Smooth muscle cell of the brain vasculature (primary cell): ENCODE data around the gene POLR2E.

ENCODE experiments used
- DNase-seq: peaks from one replicate; pipeline ENCODE4 v3.0.0-alpha.2; 2012; ENCODE audit warnings: low read depth, low spot score

Gene POLR2E

DNA sequence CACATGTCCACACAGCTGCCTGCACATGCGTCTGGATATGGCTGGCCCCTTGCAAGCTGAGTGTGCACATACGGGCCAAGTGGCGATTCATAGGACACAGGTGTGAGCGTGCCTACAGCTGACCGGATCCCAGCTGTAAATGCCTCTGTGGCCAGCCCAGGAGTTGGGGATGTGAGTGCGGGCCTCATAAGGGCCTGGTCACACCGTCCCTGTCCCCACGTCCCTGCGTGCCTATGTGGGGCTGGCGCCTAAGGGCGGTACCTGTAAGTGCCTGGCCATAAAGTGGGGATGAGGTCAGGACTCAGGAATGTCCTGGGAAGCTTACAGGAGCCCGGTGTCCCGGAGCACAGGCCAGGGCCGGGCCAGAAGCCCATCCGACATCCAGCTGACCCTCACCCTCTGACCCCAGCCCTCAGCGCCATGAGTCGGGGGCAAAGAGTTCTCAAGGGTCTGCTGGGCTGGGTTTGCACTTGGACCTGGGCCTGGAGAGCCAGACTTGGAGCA, 29.5 kb downstream of the POLR2E start:
- DNase-seq, result no peak

DNA sequence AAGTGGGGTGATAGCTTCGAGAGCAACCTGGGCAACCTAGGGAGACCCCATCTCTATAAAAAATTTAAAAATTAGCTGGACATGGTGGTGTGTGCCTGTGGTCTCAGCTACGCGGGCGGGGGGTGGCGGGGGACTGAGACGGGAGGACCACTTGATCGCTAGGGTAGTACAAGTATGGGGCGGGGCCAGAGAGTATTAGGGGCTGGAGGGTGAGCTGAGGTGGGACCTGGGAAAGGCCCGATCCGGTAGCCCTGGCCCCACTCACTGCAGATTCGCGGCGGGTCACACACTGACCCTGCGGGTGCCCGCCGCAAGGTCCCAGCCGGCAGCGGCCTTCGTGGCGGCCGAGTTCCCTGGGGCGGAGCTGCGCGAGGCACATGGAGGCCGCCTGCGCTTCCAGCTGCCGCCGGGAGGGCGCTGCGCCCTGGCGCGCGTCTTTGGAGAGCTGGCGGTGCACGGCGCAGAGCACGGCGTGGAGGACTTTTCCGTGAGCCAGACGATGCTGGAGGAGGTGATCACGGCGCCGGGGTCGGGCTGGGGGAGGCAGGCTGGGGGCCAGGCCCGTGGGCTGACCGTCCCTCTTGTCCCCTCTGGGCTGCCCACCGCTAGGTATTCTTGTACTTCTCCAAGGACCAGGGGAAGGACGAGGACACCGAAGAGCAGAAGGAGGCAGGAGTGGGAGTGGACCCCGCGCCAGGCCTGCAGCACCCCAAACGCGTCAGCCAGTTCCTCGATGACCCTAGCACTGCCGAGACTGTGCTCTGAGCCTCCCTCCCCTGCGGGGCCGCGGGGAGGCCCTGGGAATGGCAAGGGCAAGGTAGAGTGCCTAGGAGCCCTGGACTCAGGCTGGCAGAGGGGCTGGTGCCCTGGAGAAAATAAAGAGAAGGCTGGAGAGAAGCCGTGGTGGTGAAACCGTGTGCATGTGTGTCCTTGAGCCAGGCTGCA, 30.2 kb downstream of the POLR2E start:
- no peak for DNase-seq

DNA sequence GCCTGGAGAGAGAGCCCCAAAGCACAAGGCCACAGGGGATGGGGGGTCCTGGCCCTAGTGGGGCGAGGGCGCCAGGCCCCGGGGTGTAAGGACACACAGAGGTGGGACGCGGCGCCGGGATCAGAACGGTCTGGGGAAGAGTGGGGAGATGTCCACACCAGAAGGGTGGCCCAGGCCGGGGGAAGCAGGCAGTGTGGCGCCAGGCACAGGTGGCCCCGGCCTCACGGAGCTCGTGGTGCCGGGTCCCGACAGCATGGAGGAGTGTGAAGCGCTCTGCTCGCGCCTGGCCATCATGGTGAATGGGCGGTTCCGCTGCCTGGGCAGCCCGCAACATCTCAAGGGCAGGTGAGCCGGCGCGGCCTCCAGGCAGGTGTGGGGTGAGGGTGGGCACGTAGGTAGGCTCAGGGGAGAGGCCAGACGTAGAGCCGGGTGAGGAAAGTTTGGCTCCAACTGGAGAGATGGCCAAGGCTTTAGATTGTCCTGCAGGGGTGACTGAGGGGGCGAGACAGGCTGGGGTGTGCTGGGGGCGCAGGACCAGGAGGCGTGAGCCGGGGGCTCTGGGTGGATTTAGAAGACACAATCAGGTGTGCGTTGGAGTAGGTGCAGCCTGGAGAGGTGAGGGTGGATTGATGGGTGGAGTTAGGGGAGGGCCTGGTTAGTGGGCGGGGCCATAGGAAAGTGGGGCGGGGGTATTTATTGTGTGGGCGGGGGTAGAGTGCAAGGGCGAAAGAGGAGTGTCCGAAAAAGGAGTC, 31.1 kb downstream of the POLR2E start:
- no peak for DNase-seq

DNA sequence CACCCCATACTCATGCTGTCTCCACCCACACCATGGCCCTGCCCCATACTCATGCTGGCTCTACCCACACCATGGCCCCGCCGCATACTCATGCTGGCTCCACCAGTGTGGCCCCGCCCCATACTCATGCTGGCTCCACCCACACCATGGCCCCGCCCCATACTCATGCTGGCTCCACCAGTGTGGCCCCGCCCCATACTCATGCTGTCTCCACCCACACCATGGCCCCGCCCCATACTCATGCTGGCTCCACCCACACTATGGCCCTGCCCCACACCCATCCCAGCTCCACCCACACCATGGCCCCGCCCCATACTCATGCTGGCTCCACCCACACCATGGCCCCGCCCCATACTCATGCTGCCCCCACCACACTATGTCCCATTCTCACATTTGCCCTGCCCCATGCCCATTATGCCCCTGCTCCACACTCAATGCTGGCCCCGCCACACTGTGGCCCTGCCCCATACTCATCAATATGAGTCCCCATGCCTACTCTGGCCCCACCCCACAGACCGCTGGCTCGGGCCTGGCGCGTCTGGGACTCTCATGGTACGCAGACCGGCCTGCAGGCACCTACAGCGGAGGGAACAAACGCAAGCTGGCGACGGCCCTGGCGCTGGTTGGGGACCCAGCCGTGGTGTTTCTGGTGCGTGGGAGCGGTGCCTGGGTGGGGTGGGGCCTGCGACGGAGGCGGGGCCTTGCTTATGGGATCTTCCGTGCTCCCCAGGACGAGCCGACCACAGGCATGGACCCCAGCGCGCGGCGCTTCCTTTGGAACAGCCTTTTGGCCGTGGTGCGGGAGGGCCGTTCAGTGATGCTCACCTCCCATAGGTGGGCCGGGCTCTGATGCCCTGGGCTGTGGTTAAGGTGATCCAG, 31.9 kb downstream of the POLR2E start:
- no peak for DNase-seq

DNA sequence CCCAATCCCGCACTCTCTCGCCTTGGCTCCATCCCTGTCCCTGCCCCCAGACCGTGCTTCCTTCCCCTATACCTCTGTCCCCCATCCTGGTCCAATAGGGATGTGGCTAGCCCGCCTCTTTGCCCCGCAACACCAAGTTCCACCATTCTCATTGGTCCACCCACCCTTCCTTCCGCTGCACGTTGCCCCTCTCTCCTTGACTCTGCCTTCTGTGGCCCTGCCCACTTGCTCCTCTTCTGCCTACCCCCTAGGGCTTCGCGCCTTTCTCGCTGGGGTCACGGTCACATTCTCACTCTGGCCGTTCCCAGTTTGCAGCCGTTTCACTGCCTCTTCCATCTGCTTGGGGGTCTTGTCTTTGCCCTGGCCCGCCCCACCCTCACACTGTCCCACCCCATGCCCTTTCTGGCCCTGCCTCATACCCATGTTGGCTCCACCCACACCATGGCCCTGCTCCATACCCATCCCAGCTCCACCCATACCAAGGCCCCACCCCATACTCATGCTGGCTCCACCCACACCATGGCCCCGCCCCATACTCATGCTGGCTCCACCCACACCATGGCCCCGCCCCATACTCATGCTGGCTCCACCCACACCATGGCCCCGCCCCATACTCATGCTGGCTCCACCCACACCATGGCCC, 32.7 kb downstream of the POLR2E start:
- DNase-seq, result no peak

DNA sequence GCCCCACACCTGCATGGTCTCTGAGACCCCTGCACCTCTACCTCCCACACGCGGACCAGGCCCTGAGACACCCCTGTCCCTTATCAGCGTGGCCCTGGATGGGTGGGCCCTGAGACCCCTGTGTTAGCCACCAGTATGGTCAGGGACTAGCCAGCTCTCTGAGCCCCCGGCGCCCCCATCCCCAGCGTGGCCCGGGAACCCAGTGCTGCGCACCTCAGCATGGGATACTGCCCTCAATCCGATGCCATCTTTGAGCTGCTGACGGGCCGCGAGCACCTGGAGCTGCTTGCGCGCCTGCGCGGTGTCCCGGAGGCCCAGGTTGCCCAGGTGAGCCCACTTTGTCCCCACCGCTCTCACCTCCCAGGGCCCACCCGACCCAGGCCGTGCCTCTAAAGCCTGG, 33.2 kb downstream of the POLR2E start:
- DNase-seq, result no peak

DNA sequence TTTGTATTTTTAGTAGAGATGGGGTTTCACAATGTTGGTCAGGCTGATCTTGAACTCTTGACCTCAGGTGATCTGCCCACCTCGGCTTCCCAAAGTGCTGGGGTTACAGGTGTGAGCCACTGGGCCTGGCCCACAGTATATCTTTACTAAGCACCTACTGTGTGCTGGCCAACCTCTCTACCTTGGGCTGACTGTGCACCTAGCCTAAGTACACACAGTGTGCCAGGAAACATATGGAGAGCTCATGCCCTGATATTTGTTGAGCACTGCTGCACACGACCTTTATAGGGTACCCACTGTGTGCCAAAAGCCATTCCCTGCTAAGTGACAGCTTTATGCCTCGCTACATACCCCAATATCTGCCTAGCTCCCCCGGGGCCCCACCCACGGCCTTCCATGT, 34.5 kb downstream of the POLR2E start:
- no peak for DNase-seq

DNA sequence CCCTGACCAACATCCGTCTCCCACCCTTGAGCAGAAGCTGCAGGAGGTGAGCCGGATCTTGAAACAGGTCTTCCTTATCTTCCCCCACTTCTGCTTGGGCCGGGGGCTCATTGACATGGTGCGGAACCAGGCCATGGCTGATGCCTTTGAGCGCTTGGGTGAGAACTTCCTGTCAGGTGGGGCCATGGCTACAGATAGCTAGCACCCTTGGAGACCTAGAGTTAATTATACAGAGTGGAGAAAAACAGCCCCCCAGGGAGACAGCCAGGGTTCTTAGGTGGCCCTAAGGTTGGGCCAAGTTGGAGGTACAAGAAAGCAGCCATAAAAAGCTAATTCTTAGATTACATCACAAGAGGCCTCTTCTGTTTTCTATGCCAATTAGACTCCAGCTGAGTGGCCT, 37.1 kb downstream of the POLR2E start:
- no peak for DNase-seq

DNA sequence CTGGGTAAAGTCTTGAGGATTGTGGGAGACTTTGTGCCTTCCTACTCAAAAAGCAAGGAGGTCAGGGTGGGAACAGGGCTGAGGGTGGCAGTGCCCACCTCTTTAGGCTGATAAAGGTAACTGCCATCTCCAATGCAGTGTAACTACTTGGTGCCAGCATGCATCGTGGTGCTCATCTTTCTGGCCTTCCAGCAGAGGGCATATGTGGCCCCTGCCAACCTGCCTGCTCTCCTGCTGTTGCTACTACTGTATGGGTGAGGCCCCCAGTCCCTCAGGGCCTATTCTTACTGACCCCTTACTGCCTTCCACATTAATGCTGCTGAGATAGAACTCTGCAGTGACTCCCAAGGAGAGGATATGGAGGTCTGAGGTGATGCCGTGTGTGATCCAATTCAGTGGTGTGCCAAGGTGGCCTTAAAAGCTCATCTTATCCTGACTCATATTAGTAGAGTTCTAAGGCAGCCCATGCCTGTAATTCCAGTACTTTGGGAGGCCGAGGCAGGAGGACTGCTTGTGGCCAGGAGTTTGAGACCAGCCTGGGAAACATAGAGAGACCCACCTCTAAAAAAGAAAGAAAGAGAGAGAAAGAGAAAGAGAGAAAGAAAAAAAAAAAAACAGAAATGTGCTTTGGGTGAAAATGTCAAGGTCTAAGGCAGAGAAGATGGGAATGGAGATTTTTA, 37.9 kb downstream of the POLR2E start:
- DNase-seq, result no peak

DNA sequence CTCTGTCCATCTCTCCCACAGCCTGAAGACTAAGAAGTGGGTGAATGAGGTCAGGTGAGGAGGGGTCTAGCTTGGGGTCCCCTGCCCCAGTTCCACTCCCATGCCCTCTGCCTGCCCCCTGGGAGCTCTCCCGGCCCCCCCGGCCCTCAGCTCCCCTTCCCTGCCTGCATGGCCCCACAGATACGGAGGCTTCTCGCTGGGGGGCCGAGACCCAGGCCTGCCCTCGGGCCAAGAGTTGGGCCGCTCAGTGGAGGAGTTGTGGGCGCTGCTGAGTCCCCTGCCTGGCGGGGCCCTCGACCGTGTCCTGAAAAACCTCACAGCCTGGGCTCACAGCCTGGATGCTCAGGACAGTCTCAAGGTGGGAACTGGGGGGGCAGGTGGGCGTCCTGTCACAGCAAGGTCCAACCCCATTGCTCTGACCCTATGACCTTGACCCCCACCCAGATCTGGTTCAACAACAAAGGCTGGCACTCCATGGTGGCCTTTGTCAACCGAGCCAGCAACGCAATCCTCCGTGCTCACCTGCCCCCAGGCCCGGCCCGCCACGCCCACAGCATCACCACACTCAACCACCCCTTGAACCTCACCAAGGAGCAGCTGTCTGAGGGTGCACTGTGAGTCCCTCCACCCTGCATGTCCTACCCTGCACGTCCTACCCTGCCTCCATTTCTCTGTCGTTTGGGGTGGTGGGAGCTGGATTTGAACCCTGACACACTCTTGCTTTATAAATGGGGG, 39.1 kb downstream of the POLR2E start:
- no peak for DNase-seq

DNA sequence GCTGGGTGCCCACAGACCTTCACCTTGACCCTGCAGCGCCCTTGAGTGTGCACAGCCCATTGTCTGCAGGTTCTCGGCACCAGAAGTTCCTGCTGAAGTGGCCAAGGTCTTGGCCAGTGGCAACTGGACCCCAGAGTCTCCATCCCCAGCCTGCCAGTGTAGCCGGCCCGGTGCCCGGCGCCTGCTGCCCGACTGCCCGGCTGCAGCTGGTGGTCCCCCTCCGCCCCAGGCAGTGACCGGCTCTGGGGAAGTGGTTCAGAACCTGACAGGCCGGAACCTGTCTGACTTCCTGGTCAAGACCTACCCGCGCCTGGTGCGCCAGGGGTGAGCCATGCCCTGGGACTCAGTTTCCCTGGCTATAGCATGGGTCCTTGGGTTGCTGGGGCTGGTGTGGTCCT, 40.1 kb downstream of the POLR2E start:
- no peak for DNase-seq

DNA sequence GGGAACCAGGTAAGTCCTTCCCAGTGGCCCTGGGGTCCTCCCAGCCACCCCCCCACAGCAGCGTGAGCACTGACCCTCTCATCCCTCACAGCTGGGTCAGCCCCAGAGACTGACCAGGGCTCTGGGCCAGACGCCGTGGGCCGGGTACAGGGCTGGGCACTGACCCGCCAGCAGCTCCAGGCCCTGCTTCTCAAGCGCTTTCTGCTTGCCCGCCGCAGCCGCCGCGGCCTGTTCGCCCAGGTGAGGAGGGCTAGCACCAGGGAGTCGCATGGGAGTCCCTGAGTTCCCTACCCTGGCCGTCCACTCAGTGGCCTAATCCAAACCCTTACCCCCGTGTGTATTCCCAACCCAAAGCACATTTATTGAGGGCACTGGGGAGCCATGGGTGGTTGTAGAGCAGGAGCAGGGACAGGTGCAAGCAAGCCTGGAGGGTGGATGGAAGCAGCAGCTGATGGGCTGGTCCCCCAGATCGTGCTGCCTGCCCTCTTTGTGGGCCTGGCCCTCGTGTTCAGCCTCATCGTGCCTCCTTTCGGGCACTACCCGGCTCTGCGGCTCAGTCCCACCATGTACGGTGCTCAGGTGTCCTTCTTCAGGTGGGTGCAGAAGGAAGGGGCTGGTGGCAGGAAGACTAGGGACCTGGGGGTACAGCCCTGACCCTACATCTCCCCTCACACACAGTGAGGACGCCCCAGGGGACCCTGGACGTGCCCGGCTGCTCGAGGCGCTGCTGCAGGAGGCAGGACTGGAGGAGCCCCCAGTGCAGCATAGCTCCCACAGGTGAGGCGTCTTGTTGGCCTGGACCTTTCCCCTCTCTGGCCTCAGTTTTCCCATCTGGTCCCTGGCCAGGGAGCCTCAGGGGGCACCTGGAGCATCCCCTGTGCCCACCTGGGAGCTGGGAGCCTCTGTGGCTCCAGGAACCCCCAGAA, 40.8 kb downstream of the POLR2E start:
- no peak for DNase-seq

DNA sequence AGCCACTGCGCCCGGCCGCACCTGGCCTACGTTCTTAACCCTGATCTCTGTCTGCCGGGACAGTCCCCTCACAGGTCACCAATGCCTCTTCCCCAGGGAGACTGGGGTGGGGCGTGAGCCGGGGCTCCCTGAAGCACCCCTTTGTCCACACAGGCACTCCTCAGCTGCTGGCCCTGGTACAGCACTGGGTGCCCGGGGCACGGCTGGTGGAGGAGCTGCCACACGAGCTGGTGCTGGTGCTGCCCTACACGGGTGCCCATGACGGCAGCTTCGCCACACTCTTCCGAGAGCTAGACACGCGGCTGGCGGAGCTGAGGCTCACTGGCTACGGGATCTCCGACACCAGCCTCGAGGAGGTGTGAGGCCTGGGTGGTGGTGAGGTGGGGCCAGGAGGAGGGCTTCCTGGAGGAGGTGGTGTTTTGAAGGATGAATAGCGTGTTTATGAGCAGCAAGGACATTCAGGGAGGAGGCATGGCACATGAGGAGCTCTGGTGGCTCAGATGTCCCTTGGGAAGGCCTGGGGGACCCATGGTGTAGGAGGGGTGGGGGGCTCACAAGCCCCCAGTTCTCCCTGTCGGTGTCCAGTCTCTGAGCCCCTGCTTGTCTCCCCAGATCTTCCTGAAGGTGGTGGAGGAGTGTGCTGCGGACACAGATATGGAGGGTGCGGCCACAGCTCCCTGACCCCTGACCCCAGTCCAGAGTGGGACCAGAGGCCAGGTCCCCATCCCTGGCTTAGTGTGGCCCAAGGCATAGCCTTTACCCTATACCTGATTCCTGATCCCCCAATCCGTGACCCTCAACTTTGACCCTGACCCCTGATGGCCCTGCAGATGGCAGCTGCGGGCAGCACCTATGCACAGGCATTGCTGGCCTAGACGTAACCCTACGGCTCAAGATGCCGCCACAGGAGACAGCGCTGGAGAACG, 41.7 kb downstream of the POLR2E start:
- no peak for DNase-seq

DNA sequence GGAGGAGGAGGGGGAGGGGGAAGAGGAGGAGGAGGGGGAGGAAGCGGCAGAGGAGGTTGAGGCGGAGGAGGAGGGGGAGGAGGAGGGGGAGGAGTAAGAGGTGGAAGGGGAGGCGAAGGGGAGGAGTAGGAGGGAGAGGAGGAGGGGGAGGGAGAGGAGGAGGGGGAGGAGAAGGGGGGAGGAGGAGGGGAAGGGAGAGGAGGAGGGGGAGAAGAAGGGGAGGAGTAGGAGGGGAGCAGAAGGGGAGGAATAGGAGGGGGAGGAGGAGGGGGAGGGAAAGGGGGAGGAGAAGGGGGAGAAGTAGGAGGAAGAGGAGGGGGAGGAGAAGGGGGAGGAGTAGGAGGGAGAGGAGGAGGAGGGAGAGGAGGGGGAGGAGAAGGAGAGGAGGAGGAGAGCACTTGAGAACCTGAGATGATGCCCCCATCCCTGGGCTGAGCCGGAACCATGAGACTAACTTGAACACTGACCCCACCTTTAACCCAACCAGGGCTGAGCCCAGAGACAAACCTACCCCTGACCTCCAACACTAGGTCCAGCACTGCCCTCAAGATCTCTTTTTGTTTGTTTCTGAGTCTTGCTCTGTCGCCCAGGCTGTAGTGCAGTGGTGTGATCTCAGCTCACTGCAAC, 42.7 kb downstream of the POLR2E start:
- no peak for DNase-seq

DNA sequence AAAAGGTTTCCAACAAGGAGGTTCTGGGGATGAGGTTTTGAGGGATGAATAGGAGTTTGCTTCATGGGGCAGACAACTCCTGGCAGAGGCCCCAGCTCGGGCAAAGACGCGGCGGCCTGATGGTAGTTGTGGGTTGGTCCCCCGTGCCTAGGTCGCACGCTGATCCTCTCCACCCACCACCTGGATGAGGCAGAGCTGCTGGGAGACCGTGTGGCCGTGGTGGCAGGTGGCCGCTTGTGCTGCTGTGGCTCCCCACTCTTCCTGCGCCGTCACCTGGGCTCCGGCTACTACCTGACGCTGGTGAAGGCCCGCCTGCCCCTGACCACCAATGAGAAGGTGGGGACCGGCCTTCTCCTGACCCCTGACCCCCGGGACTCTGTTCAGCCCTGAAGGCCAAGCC, 43.4 kb downstream of the POLR2E start:
- DNase-seq, result no peak

DNA sequence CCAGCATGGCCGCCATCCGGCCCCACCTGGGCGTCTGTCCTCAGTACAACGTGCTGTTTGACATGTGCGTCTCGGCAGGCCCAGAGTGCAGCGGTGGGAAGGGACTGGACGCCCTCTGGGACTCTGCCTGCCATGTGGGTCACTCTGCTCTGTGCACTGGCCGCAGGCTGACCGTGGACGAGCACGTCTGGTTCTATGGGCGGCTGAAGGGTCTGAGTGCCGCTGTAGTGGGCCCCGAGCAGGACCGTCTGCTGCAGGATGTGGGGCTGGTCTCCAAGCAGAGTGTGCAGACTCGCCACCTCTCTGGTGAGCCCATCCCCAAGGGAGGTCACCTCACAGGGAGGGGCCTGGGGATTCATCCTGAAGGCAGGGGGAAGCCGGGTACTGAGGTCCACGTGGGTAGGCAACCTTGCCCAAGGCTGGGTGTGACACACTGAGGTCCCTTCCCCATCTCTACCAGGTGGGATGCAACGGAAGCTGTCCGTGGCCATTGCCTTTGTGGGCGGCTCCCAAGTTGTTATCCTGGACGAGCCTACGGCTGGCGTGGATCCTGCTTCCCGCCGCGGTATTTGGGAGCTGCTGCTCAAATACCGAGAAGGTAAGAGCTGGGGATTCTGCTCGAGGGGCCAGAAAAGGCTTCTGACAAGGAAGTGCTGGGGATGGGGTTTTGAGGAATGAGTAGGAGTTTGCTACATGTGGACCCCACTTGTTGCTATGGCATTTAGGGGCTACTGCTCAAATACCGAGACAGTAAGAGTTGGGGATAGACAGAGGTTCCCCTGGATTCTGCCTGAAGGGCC, 44.0 kb downstream of the POLR2E start:
- DNase-seq, result no peak
